Gastroesophageal sphincter (tissue), 4 donors: ENCODE measurements around the gene ALDOA. TPM values are rescaled to one million over a fixed set of nuclear protein-coding genes. Genes with fewer than 3 reads are reported as not detected.

Experiments used
- ATAC-seq: fragments of 150-250 bp; one replicate; pipeline ENCODE4 v1.9.1; 2016; ENCODE audit warnings: mild to moderate bottlenecking, moderate library complexity
- H3K27ac ChIP-seq, 4 donors: fragments of 200-600 bp; sonication (generic) in 3 of 4; 1 replicate in 3 of 4; 2 replicates in 1 of 4; pipeline ENCODE4 v1.5.1; 2016 to 2019
- H3K27me3 ChIP-seq: fragments of 200-600 bp; sonication (generic); one replicate; pipeline ENCODE4 v1.5.1; 2019
- H3K36me3 ChIP-seq, 2 donors: fragments of 200-600 bp; sonication (generic); one replicate each; pipeline ENCODE4 v1.5.1; 2019; ENCODE audit warnings: control low read depth in 1 of 2
- H3K4me1 ChIP-seq, 3 donors: fragments of 200-600 bp; sonication (generic); 1 replicate in 2 of 3; 2 replicates in 1 of 3; pipeline ENCODE4 v1.5.1; 2016 to 2019; ENCODE audit warnings: control low read depth in 2 of 3
- H3K4me3 ChIP-seq, 2 donors: fragments of 200-600 bp; sonication (generic); one replicate each; pipeline ENCODE4 v1.5.1; 2019; ENCODE audit warnings: mild to moderate bottlenecking in 1 of 2, moderate library complexity in 1 of 2
- H3K9me3 ChIP-seq, 3 donors: fragments of 200-600 bp; sonication (generic); one replicate each; pipeline ENCODE4 v1.5.1; 2017 to 2019; ENCODE audit warnings: control low read depth in 2 of 3
- CTCF ChIP-seq, 4 experiments: fragments of 200-600 bp in 2 of 4; fragments of 450-650 bp in 2 of 4; sonication (generic) in 1 of 4; IDR thresholded peaks; one replicate each; pipeline ENCODE4 v1.5.1; 2017 to 2019; ENCODE audit warnings: antibody characterized with exemption in 4 of 4, mild to moderate bottlenecking in 2 of 4, moderate library complexity in 2 of 4
- EP300 ChIP-seq: sonication (generic); formaldehyde crosslinking; IDR thresholded peaks from one replicate; pipeline ENCODE4 v1.6.1; 2017; ENCODE audit warnings: antibody characterized with exemption, mild to moderate bottlenecking
- POLR2A ChIP-seq, 2 donors: fragments of 450-650 bp; IDR thresholded peaks; one replicate each; pipeline ENCODE4 v1.6.1; 2017; ENCODE audit warnings: antibody characterized with exemption in 2 of 2, mild to moderate bottlenecking in 2 of 2, moderate library complexity in 1 of 2
- POLR2AphosphoS5 ChIP-seq: sonication (generic); formaldehyde crosslinking; IDR thresholded peaks from one replicate; pipeline ENCODE4 v1.6.1; 2017; ENCODE audit warnings: antibody characterized with exemption
- WGBS, 2 donors: methylation state at CpG; one replicate each; pipeline ENCODE4 v1.1.5; 2018; ENCODE audit warnings: low coverage in 1 of 2; 5-methylcytosine and 5-hydroxymethylcytosine counted together
- total RNA-seq, 4 donors: library from RNA; depleted of rRNA; stranded (reverse); fragments of >200 nt; gene quantifications; one replicate each; pipeline ENCODE4 v1.1.0, GENCODE V29; 2016

ALDOA gene
- total RNA-seq, 4 donors from 2014 or later: 1,018 to 1,914 (median 1,258) TPM

- ATAC-seq: no peak
- TF ChIP-seq POLR2AphosphoS5 (no peak), CTCF (IDR thresholded peaks at IDR 0.05) (no peak), EP300 (no peak), POLR2A (IDR thresholded peaks at IDR 0.05) (no peak)
- Histone ChIP-seq H3K9me3 (no peaks in the 10 kb centered on the region), H3K27ac (no peak overlapping the region), H3K4me3 (no peak overlapping the region), H3K27me3 (no peaks in the 10 kb centered on the region), H3K36me3 (peaks cover 0 to 52% of the 10 kb centered on the region in 2 donors), H3K4me1 (no peaks in the 10 kb centered on the region)
- WGBS, 2 donors: 60 to 70% methylated on average over 1 to 4 of the region's 4 CpGs
These were observed 38.5 kb downstream of the ALDOA start for GRCh38 chr16:30104090-30104489.

- H3K27me3 ChIP-seq: no peaks in the 10 kb centered on the region
- TF ChIP-seq POLR2A (IDR thresholded peaks at IDR 0.05): no peak
- TF ChIP-seq EP300: no peak
- no peak for TF ChIP-seq POLR2AphosphoS5
- no peak for TF ChIP-seq CTCF (IDR thresholded peaks at IDR 0.05)
- ATAC-seq: no peak
- no peaks in the 10 kb centered on the region for H3K9me3 ChIP-seq
- 54 to 86% methylated on average over 1 to 4 of the region's 6 CpGs for WGBS, 2 donors
- H3K4me3 ChIP-seq: no peak overlapping the region
- no peaks in the 10 kb centered on the region for H3K4me1 ChIP-seq
- no peak overlapping the region for H3K27ac ChIP-seq
- H3K36me3 ChIP-seq: peaks cover 0 to 57% of the 10 kb centered on the region in 2 donors
These were observed 38.9 kb downstream of the ALDOA start for GRCh38 chr16:30104492-30104891.

- no peak for ATAC-seq
- Histone ChIP-seq H3K27ac (no peak overlapping the region), H3K4me3 (no peak overlapping the region), H3K9me3 (no peaks in the 10 kb centered on the region), H3K4me1 (peaks cover 0 to 5% (median 0%) of the 10 kb centered on the region in 3 donors), H3K27me3 (no peaks in the 10 kb centered on the region), H3K36me3 (peaks cover 0 to 92% of the 10 kb centered on the region in 2 donors)
- no peak for TF ChIP-seq POLR2A (IDR thresholded peaks at IDR 0.05)
- TF ChIP-seq CTCF (IDR thresholded peaks at IDR 0.05): no peak
- no peak for TF ChIP-seq EP300
- no peak for TF ChIP-seq POLR2AphosphoS5
- 77 to 87% methylated on average over 3 to 12 of the region's 15 CpGs for WGBS, 2 donors
These were observed 42.7 kb downstream of the ALDOA start for GRCh38 chr16:30108059-30108850.

- H3K36me3 ChIP-seq: peaks cover 0 to 97% of the 10 kb centered on the region in 2 donors
- no peak overlapping the region for H3K27ac ChIP-seq
- WGBS, 2 donors: 50 to 55% methylated on average over 3 to 4 of the region's 7 CpGs
- H3K9me3 ChIP-seq: no peaks in the 10 kb centered on the region
- H3K4me3 ChIP-seq: no peak overlapping the region
- no peak for ATAC-seq
- no peak for TF ChIP-seq POLR2A (IDR thresholded peaks at IDR 0.05)
- no peak for TF ChIP-seq POLR2AphosphoS5
- no peak for TF ChIP-seq EP300
- TF ChIP-seq CTCF (IDR thresholded peaks at IDR 0.05): no peak
- no peaks in the 10 kb centered on the region for H3K27me3 ChIP-seq
- peaks cover 0 to 14% (median 0%) of the 10 kb centered on the region in 3 donors for H3K4me1 ChIP-seq
These were observed 45.1 kb downstream of the ALDOA start for GRCh38 chr16:30110661-30111060.
